Measurements from ENCODE around the gene ANKRD44. TPM values are rescaled to one million over a fixed set of nuclear protein-coding genes. Genes with fewer than 3 reads are reported as not detected.

The ANKRD44 gene
- total RNA-seq, 1 experiment from 2014 or later: 7.1 TPM

DNA sequence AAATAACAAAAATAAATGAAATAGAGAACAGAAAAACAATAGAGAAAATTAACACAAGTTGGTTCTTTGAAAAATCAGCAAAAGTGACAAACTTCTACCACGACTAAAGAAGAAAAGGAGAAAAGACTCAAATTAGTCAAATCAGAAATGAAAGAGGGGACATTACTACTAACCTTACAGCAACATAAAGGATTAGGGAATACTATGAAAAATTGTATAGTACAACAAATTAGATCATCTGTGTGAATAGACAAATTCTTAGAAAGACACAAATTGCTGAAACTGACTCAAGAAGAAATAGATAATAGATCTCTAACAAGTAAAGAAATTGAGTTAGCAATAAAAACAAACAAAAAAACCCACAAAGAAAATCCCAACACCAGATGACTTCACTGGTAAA, 335.6 kb downstream of the ANKRD44 start:
- Mint-ChIP-seq H3K36me3 (ENCODE audit: insufficient read depth, unreplicated experiment) (no peaks in the 10 kb centered on the region), H3K27ac (ENCODE audit: unreplicated experiment) (no peak overlapping the region), H3K9me3 (ENCODE audit: low read depth, unreplicated experiment) (peaks cover 2% of the 10 kb centered on the region), H3K4me1 (ENCODE audit: low read depth, unreplicated experiment) (no peaks in the 10 kb centered on the region), H3K4me3 (ENCODE audit: low read depth, unreplicated experiment) (no peak overlapping the region), H3K27me3 (ENCODE audit: unreplicated experiment) (no peaks in the 10 kb centered on the region)
- CTCF ChIA-PET: interaction anchor here (0.6 kb wide), 1 partner anchor 75 kb away, joined by 5 read pairs; no protein-coding TSS in a partner anchor
- TF ChIP-seq, protein P1, sequence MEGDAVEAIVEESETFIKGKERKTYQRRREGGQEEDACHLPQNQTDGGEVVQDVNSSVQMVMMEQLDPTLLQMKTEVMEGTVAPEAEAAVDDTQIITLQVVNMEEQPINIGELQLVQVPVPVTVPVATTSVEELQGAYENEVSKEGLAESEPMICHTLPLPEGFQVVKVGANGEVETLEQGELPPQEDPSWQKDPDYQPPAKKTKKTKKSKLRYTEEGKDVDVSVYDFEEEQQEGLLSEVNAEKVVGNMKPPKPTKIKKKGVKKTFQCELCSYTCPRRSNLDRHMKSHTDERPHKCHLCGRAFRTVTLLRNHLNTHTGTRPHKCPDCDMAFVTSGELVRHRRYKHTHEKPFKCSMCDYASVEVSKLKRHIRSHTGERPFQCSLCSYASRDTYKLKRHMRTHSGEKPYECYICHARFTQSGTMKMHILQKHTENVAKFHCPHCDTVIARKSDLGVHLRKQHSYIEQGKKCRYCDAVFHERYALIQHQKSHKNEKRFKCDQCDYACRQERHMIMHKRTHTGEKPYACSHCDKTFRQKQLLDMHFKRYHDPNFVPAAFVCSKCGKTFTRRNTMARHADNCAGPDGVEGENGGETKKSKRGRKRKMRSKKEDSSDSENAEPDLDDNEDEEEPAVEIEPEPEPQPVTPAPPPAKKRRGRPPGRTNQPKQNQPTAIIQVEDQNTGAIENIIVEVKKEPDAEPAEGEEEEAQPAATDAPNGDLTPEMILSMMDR (IDR thresholded peaks at IDR 0.05; ENCODE audit: unreplicated experiment): no peak
- DNase-seq: no peak
- intact Hi-C loops (cut with micrococcal nuclease; ENCODE audit: unreplicated experiment): no loop called here
- no TSS peak for BruUV-seq (replicated peaks)

GRCh38 chr2:196971574-196972279, 338.9 kb downstream of the ANKRD44 start:
- BruUV-seq (replicated peaks): no TSS peak
- Mint-ChIP-seq H3K4me1 (ENCODE audit: low read depth, unreplicated experiment) (no peaks in the 10 kb centered on the region), H3K27ac (ENCODE audit: unreplicated experiment) (no peak overlapping the region), H3K27me3 (ENCODE audit: unreplicated experiment) (no peaks in the 10 kb centered on the region), H3K4me3 (ENCODE audit: low read depth, unreplicated experiment) (no peak overlapping the region), H3K9me3 (ENCODE audit: low read depth, unreplicated experiment) (peaks cover 5% of the 10 kb centered on the region), H3K36me3 (ENCODE audit: insufficient read depth, unreplicated experiment) (no peaks in the 10 kb centered on the region)
- DNase-seq: no peak
- CTCF ChIA-PET: no interaction called here
- TF ChIP-seq, protein P1 (IDR thresholded peaks at IDR 0.05; ENCODE audit: unreplicated experiment): no peak
- intact Hi-C loops (cut with micrococcal nuclease; ENCODE audit: unreplicated experiment): no loop called here

- CTCF ChIA-PET: no interaction called here
- peaks cover 2% of the 10 kb centered on the region for H3K9me3 Mint-ChIP-seq (ENCODE audit: low read depth, unreplicated experiment)
- DNase-seq: no peak
- H3K27ac Mint-ChIP-seq (ENCODE audit: unreplicated experiment): no peak overlapping the region
- no peaks in the 10 kb centered on the region for H3K27me3 Mint-ChIP-seq (ENCODE audit: unreplicated experiment)
- TF ChIP-seq, protein P1 (IDR thresholded peaks at IDR 0.05; ENCODE audit: unreplicated experiment): no peak
- intact Hi-C loops (cut with micrococcal nuclease; ENCODE audit: unreplicated experiment): no loop called here
- BruUV-seq (replicated peaks): no TSS peak
- H3K4me1 Mint-ChIP-seq (ENCODE audit: low read depth, unreplicated experiment): no peaks in the 10 kb centered on the region
- H3K4me3 Mint-ChIP-seq (ENCODE audit: low read depth, unreplicated experiment): no peak overlapping the region
- no peaks in the 10 kb centered on the region for H3K36me3 Mint-ChIP-seq (ENCODE audit: insufficient read depth, unreplicated experiment)
Measured at GRCh38 chr2:196970099-196970498, 340.5 kb downstream of the ANKRD44 start.

DNA sequence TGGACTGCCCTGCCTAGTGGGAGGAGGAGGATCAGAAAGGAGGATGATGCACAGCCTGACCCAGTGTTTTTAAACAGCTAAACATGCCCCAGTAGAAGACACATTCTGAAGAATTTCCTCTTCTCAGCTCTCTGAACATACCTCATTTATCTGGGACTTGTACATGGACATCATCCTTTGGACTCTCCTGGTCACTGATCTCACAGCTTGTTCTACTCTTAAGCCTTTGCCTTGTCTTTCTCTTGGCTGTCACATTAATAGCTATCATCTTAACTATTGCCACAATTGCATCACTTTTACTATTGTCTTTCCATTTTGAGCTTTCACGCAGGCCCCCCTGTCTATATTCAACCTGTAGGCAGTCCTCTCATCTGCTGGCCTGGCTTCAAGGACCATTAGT, 342.1 kb downstream of the ANKRD44 start:
- H3K9me3 Mint-ChIP-seq (ENCODE audit: low read depth, unreplicated experiment): peaks cover 2% of the 10 kb centered on the region
- no peak overlapping the region for H3K27ac Mint-ChIP-seq (ENCODE audit: unreplicated experiment)
- DNase-seq: no peak
- no peaks in the 10 kb centered on the region for H3K36me3 Mint-ChIP-seq (ENCODE audit: insufficient read depth, unreplicated experiment)
- TF ChIP-seq, protein P1 (IDR thresholded peaks at IDR 0.05; ENCODE audit: unreplicated experiment): no peak
- H3K4me3 Mint-ChIP-seq (ENCODE audit: low read depth, unreplicated experiment): no peak overlapping the region
- BruUV-seq (replicated peaks): no TSS peak
- intact Hi-C loops (cut with micrococcal nuclease; ENCODE audit: unreplicated experiment): no loop called here
- no peaks in the 10 kb centered on the region for H3K27me3 Mint-ChIP-seq (ENCODE audit: unreplicated experiment)
- H3K4me1 Mint-ChIP-seq (ENCODE audit: low read depth, unreplicated experiment): no peaks in the 10 kb centered on the region
- CTCF ChIA-PET: no interaction called here

All from Calu3 (cell line).